Measurements from ENCODE around the gene ACER3.

The ACER3 gene

GRCh38 chr11:77063407-77063806 is 202.7 kb downstream of the ACER3 start:
- Histone ChIP-seq H2AFZ (ENCODE audit: insufficient read depth, low read length, poor library complexity) (no peak overlapping the region), H4K8ac (ENCODE audit: low read depth, low read length) (no peak overlapping the region), H2AK5ac (ENCODE audit: low read length) (no peak overlapping the region), H3K14ac (ENCODE audit: low read length) (no peak overlapping the region), H3K4me1 (ENCODE audit: control insufficient read depth in 1 of 2, insufficient read depth in 2 of 2, low read length in 2 of 2) (peaks cover 5 to 13% of the 10 kb centered on the region in 2 experiments), H3K27ac (ENCODE audit: low read depth, low read length) (no peak overlapping the region), H3K9ac (ENCODE audit: low read length) (no peak overlapping the region), H3K79me1 (ENCODE audit: low read length) (peaks cover 2% of the 10 kb centered on the region), H3K27me3 (ENCODE audit: insufficient read depth, low read length) (no peaks in the 10 kb centered on the region), H4K12ac (ENCODE audit: low read depth, low read length) (no peak overlapping the region), H3K4me3 (ENCODE audit: low read depth, low read length) (no peak overlapping the region), H3K79me2 (ENCODE audit: control insufficient read depth, insufficient read depth, low read length, poor library complexity) (no peaks in the 10 kb centered on the region), H2BK120ac (ENCODE audit: insufficient read depth, low read length, poor library complexity) (no peak overlapping the region), H3K4me2 (ENCODE audit: low read length) (no peak overlapping the region), H3K4ac (ENCODE audit: low read depth, low read length) (no peak overlapping the region), H2BK5ac (ENCODE audit: low read depth, low read length, poor library complexity) (no peak overlapping the region), H3K23ac (ENCODE audit: low read length) (no peak overlapping the region), H2BK12ac (ENCODE audit: low read length) (no peak overlapping the region), H3K18ac (ENCODE audit: low read length) (no peak overlapping the region), H4K91ac (ENCODE audit: low read depth, low read length) (no peak overlapping the region), H3K36me3 (ENCODE audit: control insufficient read depth in 1 of 2, insufficient read depth in 2 of 2, low read length in 2 of 2) (no peaks in the 10 kb centered on the region), H3K9me3 (ENCODE audit: insufficient read depth, low read depth, low read length) (no peaks in the 10 kb centered on the region)
- peak; percentile 21 to 60 for DNase-seq
- no CpG with 5 or more reads among the region's 1 CpG for WGBS (ENCODE audit: extremely low coverage, insufficient coverage, insufficient read length)

DNA sequence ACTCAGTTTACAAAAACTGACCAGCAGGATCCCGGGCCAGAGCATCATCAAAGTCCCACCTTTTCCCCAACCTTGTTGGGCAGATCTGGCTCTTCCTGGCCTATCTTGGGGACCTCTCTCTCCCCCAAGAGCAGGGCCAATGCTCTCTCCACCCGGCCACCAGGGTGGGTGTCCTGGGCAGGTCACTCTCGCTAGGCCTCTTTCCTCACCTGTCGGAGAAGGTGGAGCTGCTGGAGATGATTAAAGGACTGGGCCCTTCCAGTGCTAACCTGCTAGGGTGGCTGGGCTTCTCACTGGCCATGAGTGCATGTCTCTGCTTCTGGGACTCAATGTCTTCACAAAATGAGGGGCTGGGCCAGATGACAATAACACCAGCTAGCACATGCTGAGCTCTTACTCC is 203.1 kb downstream of the ACER3 start:
- Histone ChIP-seq H4K12ac (ENCODE audit: low read depth, low read length) (no peak overlapping the region), H4K91ac (ENCODE audit: low read depth, low read length) (no peak overlapping the region), H2BK12ac (ENCODE audit: low read length) (no peak overlapping the region), H3K4ac (ENCODE audit: low read depth, low read length) (no peak overlapping the region), H2AK5ac (ENCODE audit: low read length) (no peak overlapping the region), H3K79me2 (ENCODE audit: control insufficient read depth, insufficient read depth, low read length, poor library complexity) (no peaks in the 10 kb centered on the region), H2BK120ac (ENCODE audit: insufficient read depth, low read length, poor library complexity) (no peak overlapping the region), H2BK5ac (ENCODE audit: low read depth, low read length, poor library complexity) (no peak overlapping the region), H3K79me1 (ENCODE audit: low read length) (peaks cover 2% of the 10 kb centered on the region), H3K4me2 (ENCODE audit: low read length) (no peak overlapping the region), H3K27ac (ENCODE audit: low read depth, low read length) (no peak overlapping the region), H3K18ac (ENCODE audit: low read length) (no peak overlapping the region), H3K4me1 (ENCODE audit: control insufficient read depth in 1 of 2, insufficient read depth in 2 of 2, low read length in 2 of 2) (peaks cover 5 to 13% of the 10 kb centered on the region in 2 experiments), H3K14ac (ENCODE audit: low read length) (no peak overlapping the region), H3K4me3 (ENCODE audit: low read depth, low read length) (no peak overlapping the region), H3K27me3 (ENCODE audit: insufficient read depth, low read length) (no peaks in the 10 kb centered on the region), H4K8ac (ENCODE audit: low read depth, low read length) (no peak overlapping the region), H3K9ac (ENCODE audit: low read length) (no peak overlapping the region), H2AFZ (ENCODE audit: insufficient read depth, low read length, poor library complexity) (no peak overlapping the region), H3K9me3 (ENCODE audit: insufficient read depth, low read depth, low read length) (no peaks in the 10 kb centered on the region), H3K23ac (ENCODE audit: low read length) (no peak overlapping the region), H3K36me3 (ENCODE audit: control insufficient read depth in 1 of 2, insufficient read depth in 2 of 2, low read length in 2 of 2) (no peaks in the 10 kb centered on the region)
- WGBS (ENCODE audit: extremely low coverage, insufficient coverage, insufficient read length) = no CpG with 5 or more reads among the region's 4 CpGs
- no peak for DNase-seq

- Histone ChIP-seq H3K4me2 (ENCODE audit: low read length) (no peak overlapping the region), H2AK5ac (ENCODE audit: low read length) (no peak overlapping the region), H3K23ac (ENCODE audit: low read length) (no peak overlapping the region), H3K18ac (ENCODE audit: low read length) (no peak overlapping the region), H3K9me3 (ENCODE audit: insufficient read depth, low read depth, low read length) (no peaks in the 10 kb centered on the region), H3K4ac (ENCODE audit: low read depth, low read length) (no peak overlapping the region), H3K14ac (ENCODE audit: low read length) (no peak overlapping the region), H3K27ac (ENCODE audit: low read depth, low read length) (no peak overlapping the region), H2BK120ac (ENCODE audit: insufficient read depth, low read length, poor library complexity) (no peak overlapping the region), H3K9ac (ENCODE audit: low read length) (no peak overlapping the region), H4K12ac (ENCODE audit: low read depth, low read length) (no peak overlapping the region), H2AFZ (ENCODE audit: insufficient read depth, low read length, poor library complexity) (no peak overlapping the region), H4K91ac (ENCODE audit: low read depth, low read length) (no peak overlapping the region), H3K27me3 (ENCODE audit: insufficient read depth, low read length) (no peaks in the 10 kb centered on the region), H4K8ac (ENCODE audit: low read depth, low read length) (no peak overlapping the region), H2BK5ac (ENCODE audit: low read depth, low read length, poor library complexity) (no peak overlapping the region), H3K4me1 (ENCODE audit: control insufficient read depth in 1 of 2, insufficient read depth in 2 of 2, low read length in 2 of 2) (peaks cover 5 to 13% of the 10 kb centered on the region in 2 experiments), H3K4me3 (ENCODE audit: low read depth, low read length) (no peak overlapping the region), H3K36me3 (ENCODE audit: control insufficient read depth in 1 of 2, insufficient read depth in 2 of 2, low read length in 2 of 2) (no peaks in the 10 kb centered on the region), H3K79me2 (ENCODE audit: control insufficient read depth, insufficient read depth, low read length, poor library complexity) (no peaks in the 10 kb centered on the region), H3K79me1 (ENCODE audit: low read length) (peaks cover 2% of the 10 kb centered on the region), H2BK12ac (ENCODE audit: low read length) (no peak overlapping the region)
- DNase-seq = no peak
- WGBS (ENCODE audit: extremely low coverage, insufficient coverage, insufficient read length) = no CpG with 5 or more reads among the region's 4 CpGs
These were observed 204.0 kb downstream of the ACER3 start for GRCh38 chr11:77064648-77065217.

GRCh38 chr11:77065878-77066228 is 205.1 kb downstream of the ACER3 start:
- DNase-seq = peak in 1 of 2 donors; percentile 23
- Histone ChIP-seq H4K91ac (ENCODE audit: low read depth, low read length) (no peak overlapping the region), H3K79me1 (ENCODE audit: low read length) (peaks cover 2% of the 10 kb centered on the region), H3K18ac (ENCODE audit: low read length) (no peak overlapping the region), H3K23ac (ENCODE audit: low read length) (no peak overlapping the region), H3K14ac (ENCODE audit: low read length) (no peak overlapping the region), H4K12ac (ENCODE audit: low read depth, low read length) (no peak overlapping the region), H2BK120ac (ENCODE audit: insufficient read depth, low read length, poor library complexity) (no peak overlapping the region), H3K4ac (ENCODE audit: low read depth, low read length) (no peak overlapping the region), H3K9me3 (ENCODE audit: insufficient read depth, low read depth, low read length) (no peaks in the 10 kb centered on the region), H3K79me2 (ENCODE audit: control insufficient read depth, insufficient read depth, low read length, poor library complexity) (no peaks in the 10 kb centered on the region), H3K27me3 (ENCODE audit: insufficient read depth, low read length) (no peaks in the 10 kb centered on the region), H3K36me3 (ENCODE audit: control insufficient read depth in 1 of 2, insufficient read depth in 2 of 2, low read length in 2 of 2) (no peaks in the 10 kb centered on the region), H3K4me3 (ENCODE audit: low read depth, low read length) (no peak overlapping the region), H4K8ac (ENCODE audit: low read depth, low read length) (peak overlapping the region; percentile 15), H2BK12ac (ENCODE audit: low read length) (no peak overlapping the region), H2BK5ac (ENCODE audit: low read depth, low read length, poor library complexity) (no peak overlapping the region), H2AFZ (ENCODE audit: insufficient read depth, low read length, poor library complexity) (peak overlapping the region; percentile 76), H3K4me2 (ENCODE audit: low read length) (peak overlapping the region; percentile 79), H3K9ac (ENCODE audit: low read length) (no peak overlapping the region), H2AK5ac (ENCODE audit: low read length) (no peak overlapping the region), H3K27ac (ENCODE audit: low read depth, low read length) (no peak overlapping the region), H3K4me1 (ENCODE audit: control insufficient read depth in 1 of 2, insufficient read depth in 2 of 2, low read length in 2 of 2) (peaks cover 5 to 13% of the 10 kb centered on the region in 2 experiments)
- WGBS (ENCODE audit: extremely low coverage, insufficient coverage, insufficient read length) = no CpG with 5 or more reads among the region's 14 CpGs

Measured in trophoblast cell (in vitro differentiated cells and primary cell).